ENCODE results near the gene GGA3. TPM values are rescaled to one million over a fixed set of nuclear protein-coding genes. Genes with fewer than 3 reads are reported as not detected.
"Not testable (repeated sequence)": the region's sequence is repeated elsewhere in the genome, so short reads cannot be mapped to it uniquely, and the experiment has no call there.

Gene GGA3
- total RNA-seq, 2 donors from 2014 or later = 23.0 to 24.5 TPM

- DNase-seq (no peak), ATAC-seq (no peak)
- intact Hi-C loops (cut with DNase I) = no loop called here
These were observed 28.6 kb downstream of the GGA3 start for GRCh38 chr17:75232786-75233185.

- DNase-seq = no peak
- intact Hi-C loops (cut with DNase I) = no loop called here
These were observed 29.5 kb downstream of the GGA3 start for GRCh38 chr17:75231741-75232464.

GRCh38 chr17:75231071-75231470 is 30.3 kb downstream of the GGA3 start:
- ATAC-seq = no peak
- DNase-seq = no peak
- intact Hi-C loops (cut with DNase I) = no loop called here

More at GRCh38 chr17:75231741-75232464, 29.5 kb downstream of the GGA3 start:
- ATAC-seq = no peak

- DNase-seq (no peak), ATAC-seq (peak; percentile 57 to 67)
- intact Hi-C loops (cut with DNase I) = no loop called here
These were observed 32.6 kb downstream of the GGA3 start for GRCh38 chr17:75228847-75229246.

GRCh38 chr17:75228305-75228704 is 33.1 kb downstream of the GGA3 start:
- ATAC-seq = peak; percentile 71 to 76
- intact Hi-C loops (cut with DNase I) = no loop called here
- DNase-seq = no peak

DNA sequence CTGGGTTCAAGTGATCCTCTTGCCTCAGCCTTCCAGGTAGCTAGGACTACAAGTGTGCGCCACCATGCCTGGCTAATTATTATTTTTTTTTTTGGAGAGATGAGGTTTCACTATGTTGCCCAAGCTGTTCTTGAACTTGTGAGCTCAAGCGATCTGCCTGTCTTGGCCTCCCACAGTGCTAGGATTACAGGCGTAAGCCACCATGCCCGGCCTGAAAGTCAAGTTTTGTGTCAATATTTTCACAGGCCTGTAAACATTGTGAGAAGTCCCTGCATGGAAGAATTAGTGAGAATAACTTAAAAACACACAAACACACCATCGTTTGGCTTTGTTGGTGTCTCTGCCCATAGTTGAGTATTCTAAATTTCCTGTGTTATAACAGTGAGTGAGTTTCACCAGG is 33.7 kb downstream of the GGA3 start:
- intact Hi-C loops (cut with DNase I) = no loop called here
- DNase-seq = no peak

DNA sequence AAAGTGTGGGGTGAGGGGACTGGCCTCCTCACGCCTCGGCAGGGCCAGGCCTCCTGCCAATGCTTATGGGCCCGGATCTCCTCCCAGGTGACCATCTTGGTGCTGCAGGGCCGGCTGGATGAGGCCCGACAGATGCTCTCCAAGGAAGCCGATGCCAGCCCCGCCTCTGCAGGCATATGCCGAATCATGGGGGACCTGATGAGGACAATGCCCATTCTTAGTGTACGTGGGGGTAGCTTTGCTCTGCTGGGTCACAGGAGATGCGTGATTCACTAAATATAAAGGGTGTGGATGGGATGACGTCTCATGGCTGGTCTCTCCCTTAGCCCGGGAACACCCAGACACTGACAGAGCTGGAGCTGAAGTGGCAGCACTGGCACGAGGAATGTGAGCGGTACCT is 36.4 kb downstream of the GGA3 start:
- no peak for ATAC-seq
- no peak for DNase-seq
- intact Hi-C loops (cut with DNase I) = no loop called here

More for the DNA sequence above, 33.7 kb downstream of the GGA3 start:
- no peak for ATAC-seq

DNA sequence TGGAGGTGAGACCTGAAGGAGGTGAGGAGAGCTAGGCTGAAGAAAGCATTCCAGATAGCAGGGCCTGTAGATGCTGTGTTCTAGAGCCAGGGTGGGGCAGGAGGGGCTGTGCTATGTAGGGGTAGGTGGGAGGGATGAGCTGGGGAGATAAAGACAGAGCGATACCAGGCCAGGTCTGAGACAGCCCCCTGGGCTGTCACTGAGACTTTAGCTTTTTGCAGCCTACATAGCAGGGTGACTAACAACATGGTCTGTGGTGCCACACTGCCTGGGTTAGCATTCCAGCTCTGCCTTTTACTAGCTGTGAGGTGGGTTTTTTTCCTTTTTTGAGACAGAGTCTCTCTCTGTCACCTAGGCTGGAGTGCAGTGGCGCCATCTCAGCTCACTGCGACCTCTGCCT is 41.6 kb downstream of the GGA3 start:
- intact Hi-C loops (cut with DNase I) = no loop called here
- DNase-seq (no peak), ATAC-seq (no peak)

GRCh38 chr17:75218131-75218530 is 43.3 kb downstream of the GGA3 start:
- ATAC-seq = no peak
- intact Hi-C loops (cut with DNase I) = no loop called here
- DNase-seq = no peak

GRCh38 chr17:75209061-75209460 is 52.3 kb downstream of the GGA3 start:
- DNase-seq (no peak), ATAC-seq (no peak)
- intact Hi-C loops (cut with DNase I) = loop anchor here in 1 of 2 donors (10.0 kb wide), 1 partner anchor 244 kb away; no protein-coding TSS in a partner anchor

GRCh38 chr17:75208161-75208560 is 53.2 kb downstream of the GGA3 start:
- DNase-seq = no peak
- no peak for ATAC-seq
- intact Hi-C loops (cut with DNase I) = loop anchor here in 1 of 2 donors (10.0 kb wide), 1 partner anchor 243 kb away; no protein-coding TSS in a partner anchor

GRCh38 chr17:75207760-75208159 is 53.6 kb downstream of the GGA3 start:
- intact Hi-C loops (cut with DNase I) = loop anchor here in 1 of 2 donors (10.0 kb wide), 1 partner anchor 243 kb away; no protein-coding TSS in a partner anchor
- no peak for ATAC-seq
- no peak for DNase-seq

- ATAC-seq, DNase-seq: not testable (repeated sequence)
- intact Hi-C loops (cut with DNase I) = loop anchor here in 1 of 2 donors (10.0 kb wide), 1 partner anchor 242 kb away; no protein-coding TSS in a partner anchor
These were observed 54.4 kb downstream of the GGA3 start for GRCh38 chr17:75207050-75207407.

- intact Hi-C loops (cut with DNase I) = loop anchor here in 1 of 2 donors (10.0 kb wide), 1 partner anchor 241 kb away; no protein-coding TSS in a partner anchor
- DNase-seq (no peak), ATAC-seq (no peak)
These were observed 55.6 kb downstream of the GGA3 start for GRCh38 chr17:75205793-75206163.

GRCh38 chr17:75205037-75205792 is 56.2 kb downstream of the GGA3 start, which contains the start of gene NUP85:
NUP85 (plus strand) TSS chr17:75205679; CDS start chr17:75205762, 83 bp downstream.
- peak; percentile 95 to 96 for ATAC-seq
- DNase-seq = peak; percentile 95
- intact Hi-C loops (cut with DNase I) = loop anchor here in 1 of 2 donors (10.0 kb wide), 1 partner anchor 240 kb away; no protein-coding TSS in a partner anchor

- ATAC-seq = no peak
- DNase-seq = no peak
- intact Hi-C loops (cut with DNase I) = loop anchor here (2.0 to 10.0 kb wide), 3 partner anchors 85 to 238 kb away; no protein-coding TSS in a partner anchor
These were observed 61.4 kb downstream of the GGA3 start for GRCh38 chr17:75199886-75200618.

- intact Hi-C loops (cut with DNase I) = no loop called here
- DNase-seq (no peak), ATAC-seq (no peak)
These were observed 66.5 kb downstream of the GGA3 start for GRCh38 chr17:75194879-75195278.

DNA sequence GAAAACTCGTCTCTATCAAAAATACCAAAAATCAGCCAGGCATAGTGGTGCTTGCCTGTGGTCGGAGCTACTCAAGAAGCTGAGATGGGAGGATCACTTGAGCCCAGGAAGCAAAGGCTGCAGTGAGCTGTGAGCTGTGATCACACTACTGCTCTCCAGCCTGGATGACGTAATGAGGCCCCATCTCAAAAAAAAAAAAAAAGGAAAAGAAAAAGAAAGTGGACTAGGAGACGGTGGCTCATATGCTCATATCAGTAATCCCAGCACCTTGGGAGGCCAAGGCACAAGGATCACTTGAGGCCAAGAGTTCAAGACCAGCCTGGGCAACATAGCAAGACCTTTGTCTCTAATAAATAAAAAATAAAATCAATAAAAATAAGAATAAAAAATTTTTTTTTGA is 69.8 kb downstream of the GGA3 start:
- DNase-seq = no peak
- ATAC-seq = no peak
- intact Hi-C loops (cut with DNase I) = no loop called here

DNA sequence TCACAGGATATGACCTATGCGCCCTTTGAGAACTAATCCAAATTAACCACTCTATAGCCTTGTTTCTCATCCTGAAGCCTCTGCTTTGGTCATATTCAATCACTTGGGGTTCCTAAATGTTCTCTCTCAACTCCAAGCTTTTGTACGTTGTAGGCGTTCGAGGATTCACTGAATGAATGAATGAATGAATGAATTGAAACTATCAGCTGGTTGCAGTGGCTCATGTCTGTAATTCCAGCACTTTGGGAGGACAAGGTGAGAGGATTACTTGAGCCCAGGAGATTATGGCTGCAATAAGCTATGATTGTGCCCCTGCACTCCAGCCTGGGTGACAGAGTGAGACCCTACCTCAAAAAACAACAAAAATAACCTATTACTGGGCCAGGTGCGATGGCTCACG is 72.8 kb downstream of the GGA3 start:
- DNase-seq (no peak), ATAC-seq (no peak)
- intact Hi-C loops (cut with DNase I) = no loop called here

All from left cardiac atrium (tissue), 4 donors.